ENCODE results near the gene ARHGAP26.

The ARHGAP26 gene

DNA sequence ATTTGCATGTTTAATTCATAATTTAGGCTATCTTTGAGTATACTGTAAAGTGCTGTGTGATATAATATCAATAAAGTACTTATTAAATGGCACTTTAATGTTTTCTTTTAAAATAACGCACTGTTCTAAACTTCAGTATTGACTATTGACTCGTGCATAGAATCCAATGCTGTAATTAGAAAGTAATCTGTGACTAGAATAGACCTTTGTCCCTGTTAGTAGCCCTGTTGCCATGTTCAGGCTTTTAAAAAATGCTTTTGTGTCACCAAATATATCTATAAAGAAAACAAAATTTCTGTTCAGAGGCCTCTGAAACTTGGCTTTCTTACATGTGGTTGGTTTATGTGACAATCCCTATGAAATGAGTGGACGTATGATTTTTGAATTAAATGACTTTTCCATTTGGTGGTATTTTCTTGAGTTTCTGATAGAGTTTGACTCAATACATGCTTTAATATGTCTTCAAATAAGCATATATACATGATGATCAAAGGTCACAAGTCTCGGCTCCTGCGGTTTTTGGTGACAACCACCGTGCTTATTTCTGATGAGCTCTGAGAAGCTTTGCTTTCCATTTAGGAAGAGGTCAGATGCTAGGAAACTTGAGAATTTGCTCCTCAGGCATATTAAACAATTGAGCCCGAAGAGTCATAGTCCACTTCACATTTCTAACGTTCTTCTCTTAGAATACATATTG, 458.6 kb downstream of the ARHGAP26 start:
- no peaks in the 10 kb centered on the region for H3K27me3 ChIP-seq (ENCODE audit: control insufficient read depth, low read length)
- no peaks in the 10 kb centered on the region for H3K9me3 ChIP-seq (ENCODE audit: control insufficient read depth, insufficient read depth, low read length)
- peak overlapping the region; percentile 68 for H3K4me3 ChIP-seq (ENCODE audit: low read length)
- H3K4me1 ChIP-seq (ENCODE audit: control insufficient read depth, low read length) = peaks cover 46% of the 10 kb centered on the region
- H3K79me2 ChIP-seq (ENCODE audit: control insufficient read depth, low read length) = no peaks in the 10 kb centered on the region
- H3F3A ChIP-seq (ENCODE audit: control insufficient read depth, insufficient read depth) = peaks cover 6% of the 10 kb centered on the region
- no peaks in the 10 kb centered on the region for H3K9me2 ChIP-seq (replicated peaks; ENCODE audit: control insufficient read depth, low read length)
- no peaks in the 10 kb centered on the region for H4K20me1 ChIP-seq (ENCODE audit: control insufficient read depth, insufficient read depth, low read depth, low read length)
- H3K27ac ChIP-seq (ENCODE audit: low read depth, low read length) = peak overlapping the region; percentile 89
- TF ChIP-seq, protein P1, sequence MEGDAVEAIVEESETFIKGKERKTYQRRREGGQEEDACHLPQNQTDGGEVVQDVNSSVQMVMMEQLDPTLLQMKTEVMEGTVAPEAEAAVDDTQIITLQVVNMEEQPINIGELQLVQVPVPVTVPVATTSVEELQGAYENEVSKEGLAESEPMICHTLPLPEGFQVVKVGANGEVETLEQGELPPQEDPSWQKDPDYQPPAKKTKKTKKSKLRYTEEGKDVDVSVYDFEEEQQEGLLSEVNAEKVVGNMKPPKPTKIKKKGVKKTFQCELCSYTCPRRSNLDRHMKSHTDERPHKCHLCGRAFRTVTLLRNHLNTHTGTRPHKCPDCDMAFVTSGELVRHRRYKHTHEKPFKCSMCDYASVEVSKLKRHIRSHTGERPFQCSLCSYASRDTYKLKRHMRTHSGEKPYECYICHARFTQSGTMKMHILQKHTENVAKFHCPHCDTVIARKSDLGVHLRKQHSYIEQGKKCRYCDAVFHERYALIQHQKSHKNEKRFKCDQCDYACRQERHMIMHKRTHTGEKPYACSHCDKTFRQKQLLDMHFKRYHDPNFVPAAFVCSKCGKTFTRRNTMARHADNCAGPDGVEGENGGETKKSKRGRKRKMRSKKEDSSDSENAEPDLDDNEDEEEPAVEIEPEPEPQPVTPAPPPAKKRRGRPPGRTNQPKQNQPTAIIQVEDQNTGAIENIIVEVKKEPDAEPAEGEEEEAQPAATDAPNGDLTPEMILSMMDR (IDR thresholded peaks at IDR 0.05; ENCODE audit: low read depth, low read length, poor library complexity, severe bottlenecking) = no peak
- no peak for TF ChIP-seq EZH2phosphoT487 (IDR thresholded peaks at IDR 0.05; ENCODE audit: borderline replicate concordance, low read length)
- H3K36me3 ChIP-seq (ENCODE audit: control insufficient read depth, low read length) = no peaks in the 10 kb centered on the region
- H3K4me2 ChIP-seq (ENCODE audit: low read length) = peak overlapping the region; percentile 84

- H3K4me1 ChIP-seq (ENCODE audit: control insufficient read depth, low read length) = peaks cover 44% of the 10 kb centered on the region
- H3K79me2 ChIP-seq (ENCODE audit: control insufficient read depth, low read length) = no peaks in the 10 kb centered on the region
- H3K36me3 ChIP-seq (ENCODE audit: control insufficient read depth, low read length) = no peaks in the 10 kb centered on the region
- H3K27me3 ChIP-seq (ENCODE audit: control insufficient read depth, low read length) = no peaks in the 10 kb centered on the region
- peaks cover 6% of the 10 kb centered on the region for H3F3A ChIP-seq (ENCODE audit: control insufficient read depth, insufficient read depth)
- H3K9me2 ChIP-seq (replicated peaks; ENCODE audit: control insufficient read depth, low read length) = no peaks in the 10 kb centered on the region
- no peaks in the 10 kb centered on the region for H4K20me1 ChIP-seq (ENCODE audit: control insufficient read depth, insufficient read depth, low read depth, low read length)
- no peaks in the 10 kb centered on the region for H3K9me3 ChIP-seq (ENCODE audit: control insufficient read depth, insufficient read depth, low read length)
- peak overlapping the region; percentile 84 for H3K4me2 ChIP-seq (ENCODE audit: low read length)
- TF ChIP-seq, protein P1 (IDR thresholded peaks at IDR 0.05; ENCODE audit: low read depth, low read length, poor library complexity, severe bottlenecking) = no peak
- TF ChIP-seq EZH2phosphoT487 (IDR thresholded peaks at IDR 0.05; ENCODE audit: borderline replicate concordance, low read length) = no peak
- H3K27ac ChIP-seq (ENCODE audit: low read depth, low read length) = peak overlapping the region; percentile 89
- peak overlapping the region; percentile 68 for H3K4me3 ChIP-seq (ENCODE audit: low read length)
Observed at GRCh38 chr5:143229426-143229895, 459.3 kb downstream of the ARHGAP26 start.

GRCh38 chr5:143229896-143230675, 459.9 kb downstream of the ARHGAP26 start:
- no peaks in the 10 kb centered on the region for H3K27me3 ChIP-seq (ENCODE audit: control insufficient read depth, low read length)
- TF ChIP-seq EZH2phosphoT487 (IDR thresholded peaks at IDR 0.05; ENCODE audit: borderline replicate concordance, low read length) = no peak
- TF ChIP-seq, protein P1 (IDR thresholded peaks at IDR 0.05; ENCODE audit: low read depth, low read length, poor library complexity, severe bottlenecking) = no peak
- H3F3A ChIP-seq (ENCODE audit: control insufficient read depth, insufficient read depth) = peaks cover 6% of the 10 kb centered on the region
- no peaks in the 10 kb centered on the region for H4K20me1 ChIP-seq (ENCODE audit: control insufficient read depth, insufficient read depth, low read depth, low read length)
- peaks cover 44% of the 10 kb centered on the region for H3K4me1 ChIP-seq (ENCODE audit: control insufficient read depth, low read length)
- H3K79me2 ChIP-seq (ENCODE audit: control insufficient read depth, low read length) = no peaks in the 10 kb centered on the region
- H3K9me3 ChIP-seq (ENCODE audit: control insufficient read depth, insufficient read depth, low read length) = no peaks in the 10 kb centered on the region
- H3K9me2 ChIP-seq (replicated peaks; ENCODE audit: control insufficient read depth, low read length) = no peaks in the 10 kb centered on the region
- peak overlapping the region; percentile 89 for H3K27ac ChIP-seq (ENCODE audit: low read depth, low read length)
- no peaks in the 10 kb centered on the region for H3K36me3 ChIP-seq (ENCODE audit: control insufficient read depth, low read length)
- H3K4me2 ChIP-seq (ENCODE audit: low read length) = peak overlapping the region; percentile 84
- peak overlapping the region; percentile 68 for H3K4me3 ChIP-seq (ENCODE audit: low read length)

All from DOHH2 (cell line).